ENCODE results near the gene FARS2.

Gene FARS2

GRCh38 chr6:5450073-5450472 is 188.8 kb downstream of the FARS2 start:
- H3K9ac ChIP-seq (ENCODE audit: low read depth in 1 of 2, low read length in 2 of 2), result no peak overlapping the region
- no peaks in the 10 kb centered on the region for H3K9me3 ChIP-seq (ENCODE audit: control insufficient read depth in 2 of 2, low read length in 2 of 2)
- H3K27me3 ChIP-seq (ENCODE audit: control insufficient read depth in 2 of 2, insufficient read depth in 2 of 2, low read length in 2 of 2), result no peaks in the 10 kb centered on the region
- H3K36me3 ChIP-seq (ENCODE audit: control insufficient read depth in 2 of 2, insufficient read depth in 2 of 2, low read length in 2 of 2), result no peaks in the 10 kb centered on the region
- no peak overlapping the region for H3K27ac ChIP-seq (ENCODE audit: low read depth in 2 of 2, low read length in 2 of 2)
- no peak overlapping the region for H3K4me3 ChIP-seq (ENCODE audit: low read length in 2 of 2)
- no peaks in the 10 kb centered on the region for H3K4me1 ChIP-seq (ENCODE audit: control insufficient read depth in 2 of 2, insufficient read depth in 2 of 2, low read length in 2 of 2)

GRCh38 chr6:5453546-5453945 is 192.2 kb downstream of the FARS2 start:
- Histone ChIP-seq H3K4me3 (ENCODE audit: low read length in 2 of 2) (no peak overlapping the region), H3K27me3 (ENCODE audit: control insufficient read depth in 2 of 2, insufficient read depth in 2 of 2, low read length in 2 of 2) (no peaks in the 10 kb centered on the region), H3K36me3 (ENCODE audit: control insufficient read depth in 2 of 2, insufficient read depth in 2 of 2, low read length in 2 of 2) (no peaks in the 10 kb centered on the region), H3K9me3 (ENCODE audit: control insufficient read depth in 2 of 2, low read length in 2 of 2) (no peaks in the 10 kb centered on the region), H3K27ac (ENCODE audit: low read depth in 2 of 2, low read length in 2 of 2) (no peak overlapping the region), H3K4me1 (ENCODE audit: control insufficient read depth in 2 of 2, insufficient read depth in 2 of 2, low read length in 2 of 2) (no peaks in the 10 kb centered on the region), H3K9ac (ENCODE audit: low read depth in 1 of 2, low read length in 2 of 2) (no peak overlapping the region)

GRCh38 chr6:5455142-5455541 is 193.8 kb downstream of the FARS2 start:
- H3K27ac ChIP-seq (ENCODE audit: low read depth in 2 of 2, low read length in 2 of 2), result no peak overlapping the region
- no peak overlapping the region for H3K4me3 ChIP-seq (ENCODE audit: low read length in 2 of 2)
- no peaks in the 10 kb centered on the region for H3K9me3 ChIP-seq (ENCODE audit: control insufficient read depth in 2 of 2, low read length in 2 of 2)

GRCh38 chr6:5457041-5457440 is 195.7 kb downstream of the FARS2 start:
- Histone ChIP-seq H3K36me3 (ENCODE audit: control insufficient read depth in 2 of 2, insufficient read depth in 2 of 2, low read length in 2 of 2) (no peaks in the 10 kb centered on the region), H3K27ac (ENCODE audit: low read depth in 2 of 2, low read length in 2 of 2) (no peak overlapping the region), H3K9me3 (ENCODE audit: control insufficient read depth in 2 of 2, low read length in 2 of 2) (no peaks in the 10 kb centered on the region), H3K27me3 (ENCODE audit: control insufficient read depth in 2 of 2, insufficient read depth in 2 of 2, low read length in 2 of 2) (no peaks in the 10 kb centered on the region), H3K4me1 (ENCODE audit: control insufficient read depth in 2 of 2, insufficient read depth in 2 of 2, low read length in 2 of 2) (no peaks in the 10 kb centered on the region), H3K4me3 (ENCODE audit: low read length in 2 of 2) (no peak overlapping the region), H3K9ac (ENCODE audit: low read depth in 1 of 2, low read length in 2 of 2) (no peak overlapping the region)

More at GRCh38 chr6:5455142-5455541, 193.8 kb downstream of the FARS2 start:
- Histone ChIP-seq H3K9ac (ENCODE audit: low read depth in 1 of 2, low read length in 2 of 2) (no peak overlapping the region), H3K4me1 (ENCODE audit: control insufficient read depth in 2 of 2, insufficient read depth in 2 of 2, low read length in 2 of 2) (no peaks in the 10 kb centered on the region), H3K36me3 (ENCODE audit: control insufficient read depth in 2 of 2, insufficient read depth in 2 of 2, low read length in 2 of 2) (no peaks in the 10 kb centered on the region), H3K27me3 (ENCODE audit: control insufficient read depth in 2 of 2, insufficient read depth in 2 of 2, low read length in 2 of 2) (no peaks in the 10 kb centered on the region)

- no peak overlapping the region for H3K9ac ChIP-seq (ENCODE audit: low read depth in 1 of 2, low read length in 2 of 2)
- H3K36me3 ChIP-seq (ENCODE audit: control insufficient read depth in 2 of 2, insufficient read depth in 2 of 2, low read length in 2 of 2), result no peaks in the 10 kb centered on the region
- no peaks in the 10 kb centered on the region for H3K9me3 ChIP-seq (ENCODE audit: control insufficient read depth in 2 of 2, low read length in 2 of 2)
- no peaks in the 10 kb centered on the region for H3K4me1 ChIP-seq (ENCODE audit: control insufficient read depth in 2 of 2, insufficient read depth in 2 of 2, low read length in 2 of 2)
- H3K4me3 ChIP-seq (ENCODE audit: low read length in 2 of 2), result no peak overlapping the region
- H3K27me3 ChIP-seq (ENCODE audit: control insufficient read depth in 2 of 2, insufficient read depth in 2 of 2, low read length in 2 of 2), result no peaks in the 10 kb centered on the region
- H3K27ac ChIP-seq (ENCODE audit: low read depth in 2 of 2, low read length in 2 of 2), result no peak overlapping the region
Measured at GRCh38 chr6:5457983-5458683, 196.8 kb downstream of the FARS2 start.

GRCh38 chr6:5459346-5459745 is 198.0 kb downstream of the FARS2 start:
- no peaks in the 10 kb centered on the region for H3K9me3 ChIP-seq (ENCODE audit: control insufficient read depth in 2 of 2, low read length in 2 of 2)
- no peak overlapping the region for H3K9ac ChIP-seq (ENCODE audit: low read depth in 1 of 2, low read length in 2 of 2)
- no peaks in the 10 kb centered on the region for H3K27me3 ChIP-seq (ENCODE audit: control insufficient read depth in 2 of 2, insufficient read depth in 2 of 2, low read length in 2 of 2)
- no peaks in the 10 kb centered on the region for H3K36me3 ChIP-seq (ENCODE audit: control insufficient read depth in 2 of 2, insufficient read depth in 2 of 2, low read length in 2 of 2)
- H3K27ac ChIP-seq (ENCODE audit: low read depth in 2 of 2, low read length in 2 of 2), result no peak overlapping the region
- H3K4me1 ChIP-seq (ENCODE audit: control insufficient read depth in 2 of 2, insufficient read depth in 2 of 2, low read length in 2 of 2), result no peaks in the 10 kb centered on the region
- no peak overlapping the region for H3K4me3 ChIP-seq (ENCODE audit: low read length in 2 of 2)

GRCh38 chr6:5461365-5461764 is 200.1 kb downstream of the FARS2 start:
- Histone ChIP-seq H3K4me3 (ENCODE audit: low read length in 2 of 2) (no peak overlapping the region), H3K36me3 (ENCODE audit: control insufficient read depth in 2 of 2, insufficient read depth in 2 of 2, low read length in 2 of 2) (no peaks in the 10 kb centered on the region), H3K27me3 (ENCODE audit: control insufficient read depth in 2 of 2, insufficient read depth in 2 of 2, low read length in 2 of 2) (no peaks in the 10 kb centered on the region), H3K9me3 (ENCODE audit: control insufficient read depth in 2 of 2, low read length in 2 of 2) (no peaks in the 10 kb centered on the region), H3K4me1 (ENCODE audit: control insufficient read depth in 2 of 2, insufficient read depth in 2 of 2, low read length in 2 of 2) (no peaks in the 10 kb centered on the region), H3K9ac (ENCODE audit: low read depth in 1 of 2, low read length in 2 of 2) (no peak overlapping the region), H3K27ac (ENCODE audit: low read depth in 2 of 2, low read length in 2 of 2) (no peak overlapping the region)

- no peaks in the 10 kb centered on the region for H3K36me3 ChIP-seq (ENCODE audit: control insufficient read depth in 2 of 2, insufficient read depth in 2 of 2, low read length in 2 of 2)
- H3K4me1 ChIP-seq (ENCODE audit: control insufficient read depth in 2 of 2, insufficient read depth in 2 of 2, low read length in 2 of 2), result no peaks in the 10 kb centered on the region
- H3K4me3 ChIP-seq (ENCODE audit: low read length in 2 of 2), result no peak overlapping the region
- no peak overlapping the region for H3K27ac ChIP-seq (ENCODE audit: low read depth in 2 of 2, low read length in 2 of 2)
- H3K9me3 ChIP-seq (ENCODE audit: control insufficient read depth in 2 of 2, low read length in 2 of 2), result no peaks in the 10 kb centered on the region
- no peak overlapping the region for H3K9ac ChIP-seq (ENCODE audit: low read depth in 1 of 2, low read length in 2 of 2)
- H3K27me3 ChIP-seq (ENCODE audit: control insufficient read depth in 2 of 2, insufficient read depth in 2 of 2, low read length in 2 of 2), result no peaks in the 10 kb centered on the region
Measured at GRCh38 chr6:5462856-5463255, 201.5 kb downstream of the FARS2 start.

- Histone ChIP-seq H3K4me3 (ENCODE audit: low read length in 2 of 2) (no peak overlapping the region), H3K27me3 (ENCODE audit: control insufficient read depth in 2 of 2, insufficient read depth in 2 of 2, low read length in 2 of 2) (no peaks in the 10 kb centered on the region), H3K4me1 (ENCODE audit: control insufficient read depth in 2 of 2, insufficient read depth in 2 of 2, low read length in 2 of 2) (no peaks in the 10 kb centered on the region), H3K36me3 (ENCODE audit: control insufficient read depth in 2 of 2, insufficient read depth in 2 of 2, low read length in 2 of 2) (no peaks in the 10 kb centered on the region), H3K9ac (ENCODE audit: low read depth in 1 of 2, low read length in 2 of 2) (no peak overlapping the region), H3K9me3 (ENCODE audit: control insufficient read depth in 2 of 2, low read length in 2 of 2) (no peaks in the 10 kb centered on the region), H3K27ac (ENCODE audit: low read depth in 2 of 2, low read length in 2 of 2) (no peak overlapping the region)
Measured at GRCh38 chr6:5463690-5464089, 202.4 kb downstream of the FARS2 start.

GRCh38 chr6:5464099-5464885 is 203.0 kb downstream of the FARS2 start:
- H3K36me3 ChIP-seq (ENCODE audit: control insufficient read depth in 2 of 2, insufficient read depth in 2 of 2, low read length in 2 of 2), result no peaks in the 10 kb centered on the region
- H3K4me1 ChIP-seq (ENCODE audit: control insufficient read depth in 2 of 2, insufficient read depth in 2 of 2, low read length in 2 of 2), result no peaks in the 10 kb centered on the region
- no peak overlapping the region for H3K27ac ChIP-seq (ENCODE audit: low read depth in 2 of 2, low read length in 2 of 2)
- H3K4me3 ChIP-seq (ENCODE audit: low read length in 2 of 2), result no peak overlapping the region
- H3K27me3 ChIP-seq (ENCODE audit: control insufficient read depth in 2 of 2, insufficient read depth in 2 of 2, low read length in 2 of 2), result no peaks in the 10 kb centered on the region
- H3K9ac ChIP-seq (ENCODE audit: low read depth in 1 of 2, low read length in 2 of 2), result no peak overlapping the region
- no peaks in the 10 kb centered on the region for H3K9me3 ChIP-seq (ENCODE audit: control insufficient read depth in 2 of 2, low read length in 2 of 2)

Data from mucosa of rectum (tissue), 2 donors.